GM18498 (cell line): Measurements from ENCODE around the gene CCDC92.

Experiments
- ATAC-seq: cut with Tn5 transposase; IDR thresholded peaks from one replicate; pipeline ENCODE4 v1.9.1; 2021; ENCODE audit warnings: mild to moderate bottlenecking, moderate library complexity; ENCODE audit not compliant: unreplicated experiment

The CCDC92 gene

DNA sequence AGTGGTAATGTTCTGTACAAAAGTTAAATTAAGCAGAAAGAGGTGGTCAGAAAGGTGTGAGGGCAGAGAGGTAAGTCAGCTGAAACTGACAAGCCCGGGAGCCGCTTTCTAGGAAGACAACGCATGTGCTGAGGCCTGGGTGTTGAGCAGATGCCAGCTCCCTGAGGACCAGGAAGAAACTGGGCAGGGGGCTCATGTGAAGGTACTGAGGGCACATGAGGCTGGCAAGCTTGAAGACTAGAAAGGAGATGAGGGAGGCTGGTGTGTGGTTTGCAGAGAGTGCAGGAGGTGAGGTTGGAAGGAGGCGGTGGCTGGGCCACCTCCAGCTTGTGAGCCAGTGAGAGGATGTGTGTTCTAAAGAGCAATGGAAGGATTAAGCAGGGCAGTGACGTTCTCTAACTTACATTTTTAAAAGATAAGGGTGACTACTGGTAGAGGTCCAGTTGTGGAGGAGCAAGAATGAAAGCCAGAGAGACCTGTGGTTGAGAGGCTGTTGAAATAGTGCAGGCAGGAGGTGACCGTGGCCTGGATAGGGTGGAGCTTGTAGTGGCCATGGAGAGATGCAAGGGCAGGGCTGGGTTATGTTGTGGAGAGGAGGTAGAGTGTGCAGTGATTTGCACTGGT, 29.5 kb upstream of the CCDC92 start:
- ATAC-seq = no peak

- ATAC-seq = no peak
These were observed 28.7 kb upstream of the CCDC92 start for GRCh38 chr12:124001343-124001742.

DNA sequence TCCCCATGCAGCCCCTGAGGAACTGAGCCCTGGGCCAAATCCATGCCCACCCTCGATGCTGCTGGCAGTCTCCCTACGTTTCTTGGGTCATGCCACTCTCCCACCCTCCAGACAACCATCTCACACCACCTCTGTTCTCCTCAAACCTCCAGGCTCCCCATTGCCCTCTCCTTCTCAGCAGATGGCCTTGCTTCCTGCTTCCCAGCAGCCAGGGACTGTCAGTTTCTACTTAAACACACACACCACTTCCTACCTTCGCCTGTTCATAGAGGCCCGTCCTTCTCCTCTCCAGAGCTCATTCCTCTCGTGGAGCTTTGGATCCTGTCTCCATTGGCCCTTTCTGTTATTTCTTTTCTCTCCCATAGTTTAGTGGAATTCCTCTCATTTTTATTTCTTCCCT, 27.5 kb upstream of the CCDC92 start:
- ATAC-seq = no peak

- no peak for ATAC-seq
These were observed 26.3 kb upstream of the CCDC92 start for GRCh38 chr12:123998991-123999359.

GRCh38 chr12:123998344-123998990, 25.8 kb upstream of the CCDC92 start:
- ATAC-seq = no peak

DNA sequence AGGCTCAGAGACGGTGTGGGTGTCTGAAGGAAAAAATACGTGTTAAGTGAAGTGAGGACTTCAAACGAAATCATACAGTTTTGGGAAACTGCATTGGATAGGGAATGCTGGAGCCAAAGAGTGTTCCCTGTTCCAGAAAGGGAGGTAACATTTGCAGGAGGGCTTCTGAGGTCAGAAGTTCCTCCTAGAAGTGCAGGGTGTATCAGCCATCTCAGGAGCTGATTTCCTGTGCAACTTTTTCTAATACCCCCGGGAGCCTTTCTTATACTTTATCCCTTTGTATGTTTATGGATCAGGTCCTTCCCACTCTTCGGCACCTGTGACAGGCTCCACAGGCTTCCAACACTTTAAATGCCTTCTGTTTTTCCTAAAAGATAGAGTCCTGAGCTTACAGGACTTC, 25.3 kb upstream of the CCDC92 start:
- ATAC-seq = no peak

- no peak for ATAC-seq
These were observed 24.6 kb upstream of the CCDC92 start for GRCh38 chr12:123997033-123997822.

DNA sequence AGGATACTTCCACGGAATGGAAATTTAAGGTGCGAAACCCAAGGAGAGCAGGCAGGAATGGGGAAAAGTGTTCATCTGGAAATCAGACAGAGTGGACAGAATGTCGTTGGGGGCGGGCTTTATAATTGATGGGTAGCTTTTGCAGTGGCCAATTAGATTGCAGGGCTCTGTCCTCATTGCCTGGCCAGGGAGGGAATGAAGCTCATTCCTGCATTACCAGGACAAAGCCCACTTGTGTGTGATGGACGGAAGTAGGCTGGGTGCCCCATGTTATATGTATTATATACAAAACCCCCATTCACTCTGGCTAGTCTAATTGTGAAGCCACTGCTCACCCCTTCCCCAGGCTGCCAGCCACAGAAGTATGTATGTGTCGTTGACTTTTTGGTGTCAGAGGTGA, 23.9 kb upstream of the CCDC92 start:
- ATAC-seq = no peak

- ATAC-seq = no peak
These were observed 22.6 kb upstream of the CCDC92 start for GRCh38 chr12:123995023-123995748.

GRCh38 chr12:123992118-123992825, 19.6 kb upstream of the CCDC92 start:
- ATAC-seq = no peak

DNA sequence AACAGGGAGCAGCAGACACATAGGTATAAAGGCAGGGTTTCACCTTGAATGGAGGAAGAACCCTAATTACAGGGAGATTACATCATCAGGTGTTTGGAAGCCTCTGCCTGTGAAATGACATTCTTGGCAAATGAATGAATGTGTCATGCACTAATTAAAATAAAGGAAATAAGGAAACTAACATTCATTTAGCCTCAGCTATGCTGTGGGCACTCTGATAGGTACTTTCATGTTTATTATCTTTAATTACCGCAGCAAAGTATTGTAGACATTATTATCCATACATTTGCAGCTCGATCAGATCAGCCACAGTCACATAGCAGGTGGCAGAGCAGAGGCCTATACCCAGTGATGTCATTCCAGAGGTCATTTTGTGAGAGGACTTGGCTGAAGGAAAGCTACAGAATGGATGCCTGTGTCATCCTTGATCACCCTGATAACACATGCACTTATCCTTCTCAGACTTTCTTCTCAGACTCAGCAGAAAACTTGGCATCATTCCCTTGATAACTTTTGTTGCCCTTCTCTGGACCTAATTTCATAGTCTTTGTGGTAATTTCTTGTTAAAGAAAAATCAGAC, 18.8 kb upstream of the CCDC92 start:
- no peak for ATAC-seq

DNA sequence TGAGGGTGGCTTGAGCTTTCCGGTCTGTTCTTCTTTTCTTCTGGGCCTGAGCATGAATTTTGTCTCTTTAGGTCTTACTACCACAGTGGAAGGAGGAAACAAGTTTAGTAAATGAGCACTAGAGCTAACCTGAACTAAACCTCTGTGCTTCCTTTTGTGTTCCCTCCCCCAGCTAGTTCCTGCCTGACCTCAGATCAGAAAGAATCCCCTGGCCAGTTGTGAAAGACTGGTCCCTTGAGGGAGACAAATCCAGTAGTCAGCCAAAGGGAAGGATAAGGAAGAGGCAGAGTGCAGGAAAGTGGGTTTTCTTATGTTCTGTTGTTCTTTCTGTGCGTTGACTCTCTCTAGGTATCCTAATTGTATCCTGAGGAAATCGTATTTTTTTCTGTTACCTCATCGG, 17.9 kb upstream of the CCDC92 start:
- ATAC-seq = no peak

DNA sequence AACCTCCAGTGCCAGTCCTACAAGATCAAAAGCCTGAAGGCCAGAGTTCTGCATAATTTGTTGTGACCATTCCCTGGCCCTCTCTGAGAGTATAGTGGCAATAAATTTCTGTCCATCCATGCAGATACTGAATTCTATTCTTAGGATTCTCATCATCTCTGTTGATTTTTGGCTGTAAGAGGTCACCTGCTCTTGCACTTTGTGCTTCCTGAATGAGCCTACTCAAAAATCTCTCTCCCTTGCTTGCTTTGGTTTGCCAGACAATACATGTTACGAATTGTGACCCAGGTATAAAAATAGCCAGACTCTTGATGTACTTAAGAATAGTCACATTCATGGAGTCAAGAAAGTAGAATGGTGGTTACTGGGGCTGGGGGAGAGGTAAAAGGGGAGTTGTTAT, 17.1 kb upstream of the CCDC92 start:
- no peak for ATAC-seq

- no peak for ATAC-seq
These were observed 16.5 kb upstream of the CCDC92 start for GRCh38 chr12:123989168-123989567.

DNA sequence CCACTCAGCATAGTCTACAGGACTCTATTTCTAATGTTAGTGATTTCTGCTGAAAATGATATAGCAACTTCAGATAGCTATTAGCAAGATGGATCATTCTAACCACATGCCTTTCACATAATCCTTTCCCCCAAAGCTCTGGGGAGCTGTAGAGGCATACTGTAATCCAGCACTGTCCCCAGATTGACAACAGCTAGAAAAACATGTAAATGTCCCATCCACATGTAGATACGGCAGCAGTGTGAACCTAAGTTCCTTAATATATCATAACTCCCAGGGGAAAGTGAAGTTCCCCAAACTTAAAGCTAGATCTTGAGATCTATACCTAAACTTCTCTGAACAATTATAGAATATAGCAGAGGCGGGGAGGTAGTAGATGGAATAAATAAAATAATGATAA, 14.4 kb upstream of the CCDC92 start:
- ATAC-seq = no peak

DNA sequence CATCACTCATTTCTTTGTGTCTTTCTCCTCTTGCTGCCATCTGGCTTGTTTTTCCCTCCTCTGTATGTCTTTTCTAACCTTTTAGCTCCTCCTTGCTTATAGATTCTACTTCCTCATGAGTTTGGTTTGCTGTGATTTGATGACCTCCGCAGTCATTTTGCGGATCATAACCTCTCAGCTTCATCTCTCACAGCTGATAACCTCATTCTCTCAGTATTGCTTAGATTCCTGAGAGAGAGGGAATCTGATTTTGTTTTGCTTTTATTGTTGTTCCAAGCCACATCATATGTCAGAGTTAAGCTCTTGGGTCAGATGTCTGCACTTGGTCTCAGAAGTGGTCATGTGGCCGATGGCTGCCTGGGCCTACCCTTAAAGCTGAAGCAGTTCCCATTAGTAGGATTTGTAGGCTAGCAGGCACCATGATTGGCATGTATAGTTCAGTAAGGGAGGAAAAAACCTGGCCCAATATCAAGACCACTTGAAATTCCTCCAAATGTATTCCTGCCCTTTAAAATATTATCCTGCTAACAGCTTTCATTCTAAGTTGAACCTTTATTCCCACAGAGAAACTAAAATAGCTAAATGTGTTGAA, 13.8 kb upstream of the CCDC92 start:
- ATAC-seq = no peak

GRCh38 chr12:123984903-123985302, 12.3 kb upstream of the CCDC92 start:
- no peak for ATAC-seq

DNA sequence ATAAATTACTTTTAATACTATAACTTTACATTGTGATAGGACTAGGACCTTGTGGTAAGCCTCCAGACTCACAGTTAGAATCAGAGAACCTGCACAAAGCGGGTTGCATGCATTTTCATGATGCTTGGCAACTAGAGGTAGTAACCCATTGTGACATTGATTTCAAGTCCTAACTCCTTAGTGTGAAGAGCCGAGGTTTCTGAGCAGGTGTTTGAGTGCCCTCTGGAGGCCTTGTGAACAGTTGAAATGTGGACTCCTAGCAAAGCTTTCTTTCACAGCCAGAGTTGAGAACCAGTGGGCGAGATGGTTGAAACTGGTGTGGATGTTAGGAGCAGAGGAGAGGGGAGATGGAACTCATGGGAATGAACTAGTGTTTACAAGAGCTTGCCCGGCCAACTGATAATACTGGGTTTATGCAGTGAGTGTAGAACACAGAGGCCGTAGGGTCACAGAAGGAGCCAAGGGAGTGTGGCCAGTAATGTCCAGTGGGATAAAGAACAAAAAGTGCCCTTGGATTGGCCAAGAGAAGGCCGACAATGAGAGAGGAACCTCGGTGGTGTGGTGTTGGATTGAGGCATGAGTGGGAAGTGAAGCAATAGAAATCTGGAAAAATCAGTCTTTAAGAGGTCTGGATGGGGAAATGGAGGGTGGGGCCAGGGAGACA, 11.3 kb upstream of the CCDC92 start:
- ATAC-seq = no peak

GRCh38 chr12:123982269-123982668, 9.6 kb upstream of the CCDC92 start:
- ATAC-seq = no peak

- no peak for ATAC-seq
These were observed 6.9 kb upstream of the CCDC92 start for GRCh38 chr12:123979566-123979965.
